Keratinocyte (primary cell): ENCODE measurements around the gene UBE2QL1. TPM values are rescaled to one million over a fixed set of nuclear protein-coding genes. Genes with fewer than 3 reads are reported as not detected.

Experiments used
- DNase-seq: peaks from one replicate; pipeline ENCODE4 v3.0.0-alpha.2; 2011; ENCODE audit warnings: low read depth, missing footprints, low spot score
- FAIRE-seq: peaks from 2 replicates; lab custom pipeline; 2011; peaks lifted over from hg19 to GRCh38; lab: Jason Lieb, UNC
- H2AFZ ChIP-seq: 2 replicates; pipeline ENCODE4 v1.6.0; 2012; ENCODE audit warnings: low read length, control low read depth, inconsistent platforms; ENCODE audit not compliant: control insufficient read depth
- H3K27ac ChIP-seq: 2 replicates; pipeline ENCODE4 v1.5.1; 2011; ENCODE audit warnings: low read length; ENCODE audit not compliant: control insufficient read depth, insufficient read depth
- H3K27me3 ChIP-seq: 3 replicates; pipeline ENCODE4 v1.6.0; 2011; ENCODE audit warnings: low read length; ENCODE audit not compliant: control insufficient read depth, insufficient read depth; ENCODE audit errors: extremely low read depth
- H3K36me3 ChIP-seq, 2 experiments: 2 replicates in 1 of 2; 3 replicates in 1 of 2; pipeline ENCODE4 v1.5.1; 2011; ENCODE audit warnings: low read length in 2 of 2, mild to moderate bottlenecking in 1 of 2; ENCODE audit not compliant: control insufficient read depth in 2 of 2, insufficient read depth in 2 of 2; ENCODE audit errors: extremely low read depth in 1 of 2
- H3K4me1 ChIP-seq: 3 replicates; pipeline ENCODE4 v1.5.1; 2011; ENCODE audit warnings: low read length; ENCODE audit not compliant: control insufficient read depth, insufficient read depth; ENCODE audit errors: extremely low read depth
- H3K4me2 ChIP-seq: 3 replicates; pipeline ENCODE4 v1.6.0; 2011; ENCODE audit warnings: low read depth, low read length; ENCODE audit not compliant: control insufficient read depth, insufficient read depth; ENCODE audit errors: extremely low read depth
- H3K4me3 ChIP-seq, 3 experiments: fragments of 200-600 bp in 1 of 3; sonication (generic) in 1 of 3; 2 replicates in 2 of 3; 3 replicates in 1 of 3; pipeline ENCODE4 v1.5.1; 2011 to 2016; ENCODE audit warnings: low read length in 3 of 3, mild to moderate bottlenecking in 3 of 3, control low read depth in 2 of 3, inconsistent platforms in 1 of 3, low read depth in 1 of 3, mixed read lengths in 1 of 3, mixed run types in 1 of 3, moderate library complexity in 1 of 3; ENCODE audit not compliant: control insufficient read depth in 2 of 3, insufficient read depth in 2 of 3; ENCODE audit errors: extremely low read depth in 1 of 3
- H3K79me2 ChIP-seq: 2 replicates; pipeline ENCODE4 v1.6.0; 2012; ENCODE audit warnings: low read length; ENCODE audit not compliant: control insufficient read depth, insufficient read depth
- H3K9ac ChIP-seq: 3 replicates; pipeline ENCODE4 v1.6.0; 2011; ENCODE audit warnings: low read length; ENCODE audit not compliant: control insufficient read depth, insufficient read depth; ENCODE audit errors: extremely low read depth
- H3K9me1 ChIP-seq: 3 replicates; pipeline ENCODE4 v1.6.0; 2011; ENCODE audit warnings: low read length; ENCODE audit not compliant: control insufficient read depth, insufficient read depth; ENCODE audit errors: extremely low read depth
- H3K9me3 ChIP-seq: 2 replicates; pipeline ENCODE4 v1.5.1; 2012; ENCODE audit warnings: low read depth, low read length; ENCODE audit not compliant: control insufficient read depth
- H4K20me1 ChIP-seq: 3 replicates; pipeline ENCODE4 v1.6.0; 2011; ENCODE audit warnings: low read length; ENCODE audit not compliant: control insufficient read depth, insufficient read depth; ENCODE audit errors: extremely low read depth
- EZH2 ChIP-seq: IDR thresholded peaks from one replicate; pipeline ENCODE4 v1.6.1; 2012; ENCODE audit warnings: inconsistent platforms, mild to moderate bottlenecking, low read length, moderate library complexity
- dilution Hi-C: fragments of 300-500 bp; cut with MboI; formaldehyde crosslinking; loops from one replicate; pipeline ENCODE4 v1.7.0; 2020; ENCODE audit warnings: low sequenced_read_pairs; ENCODE audit not compliant: extremely low pct_ligation_motif_present
- polyA plus RNA-seq, 5 experiments: library from polyadenylated mRNA; depleted of rRNA in 3 of 5; stranded (reverse) in 3 of 5; stranded (forward) in 1 of 5; unstranded in 1 of 5; fragments of >200 nt; gene quantifications; 1 replicate in 1 of 5; 2 replicates in 3 of 5; 3 replicates in 1 of 5; pipeline versions ENCODE4 v1.2.1 to v1.2.3, GENCODE V29; 2011 to 2012; ENCODE audit warnings: missing spikeins in 2 of 5, low read depth in 1 of 5, low replicate concordance in 1 of 5
- TF ChIP-seq, protein P1 (sequence below), 3 experiments: IDR thresholded peaks in 1 of 3; conservative IDR thresholded peaks in 1 of 3; optimal IDR thresholded peaks in 1 of 3; 2 replicates in 2 of 3; 3 replicates in 1 of 3; pipeline versions ENCODE3 to v1.5.1; 2011; ENCODE audit warnings: low read length in 3 of 3, mild to moderate bottlenecking in 3 of 3, moderate library complexity in 2 of 3, control low read depth in 1 of 3, inconsistent platforms in 1 of 3; ENCODE audit not compliant: insufficient read depth in 2 of 3; ENCODE audit errors: extremely low read depth in 1 of 3

UBE2QL1 gene
- polyA plus RNA-seq, 1 donor (not counting 4 experiments of a cell fraction or from before 2014, with no cell fraction given) = not detected

DNA sequence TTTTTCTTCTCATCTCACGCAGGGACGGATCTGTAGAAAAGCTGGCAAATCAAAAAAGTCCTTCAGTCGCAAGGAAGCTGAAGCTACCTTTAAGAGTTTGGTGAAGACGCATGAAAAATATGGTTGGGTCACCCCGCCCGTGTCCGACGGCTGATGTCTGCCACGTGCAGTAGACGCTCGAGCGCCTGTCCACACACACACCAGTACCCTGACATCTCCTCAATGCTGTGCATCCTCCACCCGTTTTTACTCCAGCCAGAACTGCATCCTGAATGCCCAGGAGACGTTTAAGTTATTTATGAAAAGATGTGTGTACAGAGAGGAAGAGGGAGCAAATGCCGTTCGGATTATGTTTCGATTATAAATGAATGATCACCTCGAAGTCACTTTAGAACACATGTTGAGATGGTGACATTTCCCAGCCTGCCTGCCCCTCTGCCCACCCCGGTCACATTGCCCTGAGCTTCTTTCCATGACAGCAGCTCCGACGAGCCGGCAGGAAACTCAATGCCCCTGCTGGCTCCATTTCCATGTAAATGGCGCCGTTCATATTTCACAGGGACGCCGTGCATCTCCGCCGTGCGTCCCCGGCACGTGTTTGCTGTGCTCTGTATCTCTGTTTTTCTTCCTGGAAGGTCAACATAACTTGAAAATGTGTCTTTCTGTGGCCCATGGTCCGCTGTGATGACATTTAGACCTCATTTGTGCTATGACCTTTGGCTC, 42.7 kb downstream of the UBE2QL1 start:
- Histone ChIP-seq H3K27ac (no peak overlapping the region), H2AFZ (no peak overlapping the region), H3K9ac (no peak overlapping the region), H3K9me3 (no peaks in the 10 kb centered on the region), H3K4me1 (no peaks in the 10 kb centered on the region), H3K27me3 (no peaks in the 10 kb centered on the region), H3K4me2 (no peak overlapping the region), H4K20me1 (no peaks in the 10 kb centered on the region), H3K79me2 (no peaks in the 10 kb centered on the region), H3K4me3 (no peak overlapping the region), H3K36me3 (no peaks in the 10 kb centered on the region), H3K9me1 (no peaks in the 10 kb centered on the region)
- DNase-seq (no peak), FAIRE-seq (no peak)
- TF ChIP-seq EZH2 = no peak
- TF ChIP-seq, protein P1, sequence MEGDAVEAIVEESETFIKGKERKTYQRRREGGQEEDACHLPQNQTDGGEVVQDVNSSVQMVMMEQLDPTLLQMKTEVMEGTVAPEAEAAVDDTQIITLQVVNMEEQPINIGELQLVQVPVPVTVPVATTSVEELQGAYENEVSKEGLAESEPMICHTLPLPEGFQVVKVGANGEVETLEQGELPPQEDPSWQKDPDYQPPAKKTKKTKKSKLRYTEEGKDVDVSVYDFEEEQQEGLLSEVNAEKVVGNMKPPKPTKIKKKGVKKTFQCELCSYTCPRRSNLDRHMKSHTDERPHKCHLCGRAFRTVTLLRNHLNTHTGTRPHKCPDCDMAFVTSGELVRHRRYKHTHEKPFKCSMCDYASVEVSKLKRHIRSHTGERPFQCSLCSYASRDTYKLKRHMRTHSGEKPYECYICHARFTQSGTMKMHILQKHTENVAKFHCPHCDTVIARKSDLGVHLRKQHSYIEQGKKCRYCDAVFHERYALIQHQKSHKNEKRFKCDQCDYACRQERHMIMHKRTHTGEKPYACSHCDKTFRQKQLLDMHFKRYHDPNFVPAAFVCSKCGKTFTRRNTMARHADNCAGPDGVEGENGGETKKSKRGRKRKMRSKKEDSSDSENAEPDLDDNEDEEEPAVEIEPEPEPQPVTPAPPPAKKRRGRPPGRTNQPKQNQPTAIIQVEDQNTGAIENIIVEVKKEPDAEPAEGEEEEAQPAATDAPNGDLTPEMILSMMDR (optimal IDR thresholded peaks at IDR 0.05 in 1 of 3, IDR thresholded peaks at IDR 0.05 in 1 of 3, conservative IDR thresholded peaks at IDR 0.05 in 1 of 3; ENCODE audit: extremely low read depth in 1 of 3, insufficient read depth in 2 of 3, low read length in 3 of 3) = no peak
- dilution Hi-C loops = no loop called here

DNA sequence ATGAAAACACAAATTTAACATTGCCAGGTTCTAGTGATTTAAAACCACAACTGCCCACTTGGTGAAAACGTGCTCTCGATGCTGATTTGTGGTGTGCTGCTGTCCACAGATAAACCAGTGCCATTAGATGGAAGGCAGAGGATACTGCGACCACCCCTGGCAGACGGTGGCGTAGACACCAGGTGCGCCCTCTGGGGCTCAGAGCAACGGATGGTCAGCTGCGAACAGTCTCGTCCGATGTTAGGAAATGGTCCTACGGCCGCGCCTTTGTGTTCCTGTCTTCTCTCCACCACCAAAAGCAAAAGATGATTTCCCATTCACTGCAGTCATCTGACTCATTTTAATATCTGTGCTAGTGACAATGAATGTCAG, 43.2 kb downstream of the UBE2QL1 start:
- H3K4me1 ChIP-seq = no peaks in the 10 kb centered on the region
- no peaks in the 10 kb centered on the region for H3K9me1 ChIP-seq
- H3K36me3 ChIP-seq = no peaks in the 10 kb centered on the region
- no peaks in the 10 kb centered on the region for H4K20me1 ChIP-seq
- no peaks in the 10 kb centered on the region for H3K27me3 ChIP-seq
- H3K9ac ChIP-seq = no peak overlapping the region
- H3K79me2 ChIP-seq = no peaks in the 10 kb centered on the region
- no peak overlapping the region for H2AFZ ChIP-seq
- dilution Hi-C loops = no loop called here
- no peak for TF ChIP-seq EZH2
- TF ChIP-seq, protein P1 (optimal IDR thresholded peaks at IDR 0.05 in 1 of 3, IDR thresholded peaks at IDR 0.05 in 1 of 3, conservative IDR thresholded peaks at IDR 0.05 in 1 of 3; ENCODE audit: extremely low read depth in 1 of 3, insufficient read depth in 2 of 3, low read length in 3 of 3) = no peak
- no peak for DNase-seq
- no peak overlapping the region for H3K4me2 ChIP-seq
- H3K9me3 ChIP-seq = no peaks in the 10 kb centered on the region
- H3K27ac ChIP-seq = no peak overlapping the region
- H3K4me3 ChIP-seq = no peak overlapping the region
- no peak for FAIRE-seq
